Fibroblast of lung (primary cell): Measurements from ENCODE around the gene KDM4D.

Experiments
- CTCF ChIP-seq, 2 donors: IDR thresholded peaks in 1 of 2; conservative IDR thresholded peaks in 1 of 2; 1 replicate in 1 of 2; 2 replicates in 1 of 2; pipeline ENCODE4 v1.5.1; 2011 to 2012; ENCODE audit warnings: low read length in 2 of 2, control low read depth in 1 of 2, inconsistent platforms in 1 of 2, low read depth in 1 of 2, mild to moderate bottlenecking in 1 of 2
- EZH2 ChIP-seq: IDR thresholded peaks from 2 replicates; pipeline ENCODE4 v1.5.1; 2012; ENCODE audit warnings: low read length, control low read depth, mild to moderate bottlenecking; ENCODE audit errors: missing control alignments

GRCh38 chr11:94959179-94959578 is 14.3 kb upstream of the KDM4D start:
- no peak for TF ChIP-seq CTCF (conservative IDR thresholded peaks at IDR 0.05 in 1 of 2, IDR thresholded peaks at IDR 0.05 in 1 of 2; ENCODE audit: low read depth in 1 of 2, low read length in 2 of 2)
- TF ChIP-seq EZH2: no peak
